Measurements from ENCODE around the gene SP110.

The SP110 gene

DNA sequence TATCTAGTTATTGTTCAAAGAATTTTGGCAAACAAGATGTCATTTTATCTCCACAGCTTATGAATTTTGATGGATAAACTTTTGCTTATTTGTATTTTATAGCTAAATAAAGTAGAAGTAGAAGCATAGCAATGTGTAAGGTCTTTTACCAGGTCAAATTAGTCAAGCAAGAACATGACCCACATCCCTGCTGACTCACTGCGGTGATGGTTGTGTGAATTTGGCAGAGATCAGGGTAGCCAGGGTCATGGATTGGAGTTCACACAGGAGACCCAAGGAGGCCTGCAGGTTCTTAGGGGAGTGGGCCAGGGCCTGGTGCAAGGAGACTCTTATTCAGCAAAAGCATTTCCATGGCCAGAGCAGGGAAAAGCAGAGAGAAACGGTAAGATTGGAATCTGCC, 24.4 kb upstream of the SP110 start:
- Histone ChIP-seq H3K4me3 (ENCODE audit: low read length) (no peak overlapping the region), H3K27me3 (ENCODE audit: low read depth, low read length) (no peaks in the 10 kb centered on the region), H2AFZ (ENCODE audit: low read depth, low read length) (no peak overlapping the region), H3K4me1 (ENCODE audit: low read length) (no peaks in the 10 kb centered on the region), H3K79me2 (ENCODE audit: low read length) (peaks cover 9% of the 10 kb centered on the region; the same call in 1 of the 2 replicates), H4K20me1 (ENCODE audit: insufficient read depth, low read length) (peaks cover 18% of the 10 kb centered on the region; the same call in 1 of the 2 replicates), H3K4me2 (ENCODE audit: low read length) (no peak overlapping the region), H3K27ac (ENCODE audit: low read length) (no peak overlapping the region), H3K36me3 (replicated peaks; ENCODE audit: low read depth, low read length) (peaks cover 76% of the 10 kb centered on the region), H3K9me3 (ENCODE audit: insufficient read depth, low read length) (no peaks in the 10 kb centered on the region), H3K9ac (ENCODE audit: low read length) (no peak overlapping the region)
- TF ChIP-seq CTCF (IDR thresholded peaks at IDR 0.05; ENCODE audit: low read depth, low read length) = no peak
- no peak for TF ChIP-seq EZH2phosphoT487 (IDR thresholded peaks at IDR 0.05; ENCODE audit: low read depth)

DNA sequence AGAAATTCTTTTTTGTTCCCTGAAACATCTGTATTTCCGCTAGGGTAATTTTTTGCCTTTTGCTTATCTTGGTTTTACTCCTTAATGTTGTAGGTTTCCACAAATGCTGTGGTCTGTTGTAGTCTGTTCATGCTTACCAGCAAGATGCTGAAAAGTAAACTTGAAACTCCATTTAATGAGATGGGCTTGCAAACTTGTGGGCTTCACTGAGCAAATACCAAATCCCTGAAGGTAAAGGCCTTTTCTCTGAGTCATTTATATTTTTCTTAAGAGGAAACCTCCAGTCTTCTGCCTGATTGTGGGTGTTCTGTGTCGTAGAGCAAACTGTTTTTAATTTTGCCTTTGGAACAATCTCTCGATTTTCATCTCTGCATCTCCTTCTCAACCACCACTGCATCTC, 15.1 kb upstream of the SP110 start:
- H3K27ac ChIP-seq (ENCODE audit: low read length) = peak overlapping the region; percentile 90
- H3K79me2 ChIP-seq (ENCODE audit: low read length) = peaks cover 96% of the 10 kb centered on the region
- H3K27me3 ChIP-seq (ENCODE audit: low read depth, low read length) = no peaks in the 10 kb centered on the region
- peak overlapping the region; percentile 70 for H3K4me2 ChIP-seq (ENCODE audit: low read length)
- H3K4me3 ChIP-seq (ENCODE audit: low read length) = peak overlapping the region; percentile 61
- peaks cover 62% of the 10 kb centered on the region for H3K36me3 ChIP-seq (replicated peaks; ENCODE audit: low read depth, low read length)
- TF ChIP-seq CTCF (IDR thresholded peaks at IDR 0.05; ENCODE audit: low read depth, low read length) (no peak), EZH2phosphoT487 (IDR thresholded peaks at IDR 0.05; ENCODE audit: low read depth) (no peak)
- H2AFZ ChIP-seq (ENCODE audit: low read depth, low read length) = no peak overlapping the region
- peak overlapping the region; percentile 56; the same call in 1 of the 2 replicates for H3K9ac ChIP-seq (ENCODE audit: low read length)
- H3K9me3 ChIP-seq (ENCODE audit: insufficient read depth, low read length) = peaks cover 13% of the 10 kb centered on the region; the same call in 1 of the 2 replicates
- H4K20me1 ChIP-seq (ENCODE audit: insufficient read depth, low read length) = peaks cover 89% of the 10 kb centered on the region
- H3K4me1 ChIP-seq (ENCODE audit: low read length) = peaks cover 42% of the 10 kb centered on the region

DNA sequence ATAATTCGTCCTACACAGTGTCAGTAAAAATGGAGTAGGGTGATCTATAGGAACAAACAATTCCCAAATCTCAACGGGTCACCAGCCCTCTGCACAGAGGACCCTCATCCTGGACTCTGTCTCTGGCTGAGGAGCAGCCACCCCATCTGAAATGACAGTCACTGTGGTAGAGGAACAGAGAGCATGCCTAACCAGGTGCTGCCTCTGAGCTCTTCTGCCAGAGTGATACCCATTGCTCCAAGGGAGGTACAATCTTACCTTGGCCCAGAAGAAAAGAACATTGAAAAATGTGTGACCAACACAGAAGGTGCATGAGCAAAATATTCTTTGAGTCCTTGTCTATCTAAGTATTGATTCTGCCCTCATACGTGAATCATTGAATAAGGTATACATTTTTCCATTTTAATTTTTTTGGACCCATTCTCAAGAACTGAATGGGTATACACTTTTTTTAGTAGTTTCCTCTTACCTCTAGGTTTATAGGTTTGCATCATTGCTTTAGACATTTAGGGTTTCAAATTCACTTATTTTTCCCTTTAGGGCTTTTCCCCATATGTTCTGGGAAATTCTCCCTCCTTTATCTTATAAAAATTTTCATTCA, 14.4 kb upstream of the SP110 start:
- Histone ChIP-seq H2AFZ (ENCODE audit: low read depth, low read length) (no peak overlapping the region), H3K9me3 (ENCODE audit: insufficient read depth, low read length) (peaks cover 13% of the 10 kb centered on the region; the same call in 1 of the 2 replicates), H3K4me3 (ENCODE audit: low read length) (peak overlapping the region; percentile 61), H3K79me2 (ENCODE audit: low read length) (peaks cover 99% of the 10 kb centered on the region), H4K20me1 (ENCODE audit: insufficient read depth, low read length) (peaks cover 86% of the 10 kb centered on the region), H3K4me2 (ENCODE audit: low read length) (peak overlapping the region; percentile 70), H3K27me3 (ENCODE audit: low read depth, low read length) (no peaks in the 10 kb centered on the region), H3K9ac (ENCODE audit: low read length) (peak overlapping the region; percentile 56; the same call in 1 of the 2 replicates), H3K4me1 (ENCODE audit: low read length) (peaks cover 46% of the 10 kb centered on the region), H3K36me3 (replicated peaks; ENCODE audit: low read depth, low read length) (peaks cover 64% of the 10 kb centered on the region), H3K27ac (ENCODE audit: low read length) (peak overlapping the region; percentile 90)
- no peak for TF ChIP-seq CTCF (IDR thresholded peaks at IDR 0.05; ENCODE audit: low read depth, low read length)
- TF ChIP-seq EZH2phosphoT487 (IDR thresholded peaks at IDR 0.05; ENCODE audit: low read depth) = no peak

DNA sequence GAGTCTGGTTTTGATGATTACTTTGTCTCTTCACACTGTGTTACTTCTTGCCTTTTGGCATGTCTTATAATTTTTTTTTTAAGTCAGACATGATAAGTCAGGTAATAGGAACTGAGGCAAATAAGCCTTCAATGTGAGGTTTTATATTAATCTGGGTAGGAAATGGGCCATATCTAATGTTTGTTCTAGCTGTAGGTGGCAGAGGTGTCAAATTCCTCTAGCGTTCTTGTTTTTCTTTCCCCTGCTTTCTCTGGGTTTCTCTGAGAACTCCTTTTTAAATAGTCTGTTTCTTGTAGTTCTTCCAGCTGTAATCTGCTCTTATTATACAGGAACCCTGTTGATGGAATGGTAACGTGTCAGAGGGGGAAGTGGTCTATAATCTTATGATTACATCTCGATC, 11.5 kb upstream of the SP110 start:
- H2AFZ ChIP-seq (ENCODE audit: low read depth, low read length) = no peak overlapping the region

More for the DNA sequence above, 11.5 kb upstream of the SP110 start:
- 0 out of 2 replicates have a peak overlapping the region, but pooled peaks have one; percentile 97 for H3K4me3 ChIP-seq (ENCODE audit: low read length)
- H3K9ac ChIP-seq (ENCODE audit: low read length) = no peak overlapping the region
- peak overlapping the region; percentile 12 for H3K4me2 ChIP-seq (ENCODE audit: low read length)
- peaks cover 61% of the 10 kb centered on the region for H4K20me1 ChIP-seq (ENCODE audit: insufficient read depth, low read length)
- H3K79me2 ChIP-seq (ENCODE audit: low read length) = peaks cover 100% of the 10 kb centered on the region
- peak overlapping the region; percentile 90; the same call in 1 of the 2 replicates for H3K27ac ChIP-seq (ENCODE audit: low read length)
- peaks cover 49% of the 10 kb centered on the region for H3K4me1 ChIP-seq (ENCODE audit: low read length)
- TF ChIP-seq CTCF (IDR thresholded peaks at IDR 0.05; ENCODE audit: low read depth, low read length) (no peak), EZH2phosphoT487 (IDR thresholded peaks at IDR 0.05; ENCODE audit: low read depth) (no peak)
- peaks cover 47% of the 10 kb centered on the region for H3K36me3 ChIP-seq (replicated peaks; ENCODE audit: low read depth, low read length)
- no peaks in the 10 kb centered on the region for H3K27me3 ChIP-seq (ENCODE audit: low read depth, low read length)
- H3K9me3 ChIP-seq (ENCODE audit: insufficient read depth, low read length) = peaks cover 13% of the 10 kb centered on the region; the same call in 1 of the 2 replicates
